Measurements from ENCODE around the gene RAVER1. TPM values are rescaled to one million over a fixed set of nuclear protein-coding genes. Genes with fewer than 3 reads are reported as not detected.

The RAVER1 gene
- total and polyA plus RNA-seq, 2 donors (not counting 1 experiment from before 2014, with no cell fraction given) = 21.0 to 62.7 TPM

Small RNA genes lying within 50 kb of the gene (small RNA-seq; reads per million reads assigned to genes)
- gene AC011511.1 (ENCODE audit: insufficient read length, low read depth, low replicate concordance) = not detected
- not detected for gene AC011511.4 (ENCODE audit: insufficient read length, low read depth, low replicate concordance)

Other genes with a start within 250 kb of the RAVER1 start
- gene SHFL, start 247.2 kb downstream of the RAVER1 start, total RNA-seq = 95.8 and 109 TPM in 2 replicates
- 176 and 205 TPM in 2 replicates for gene SHFL, start 247.2 kb downstream of the RAVER1 start, polyA plus RNA-seq
- gene ANGPTL6, start 230.9 kb downstream of the RAVER1 start, total RNA-seq = 18.1 and 20.3 TPM in 2 replicates
- 13.2 and 23.5 TPM in 2 replicates for gene ANGPTL6, start 230.9 kb downstream of the RAVER1 start, polyA plus RNA-seq
- gene PPAN, start 227.2 kb downstream of the RAVER1 start, total RNA-seq = 80.5 and 88.0 TPM in 2 replicates
- gene PPAN, start 227.2 kb downstream of the RAVER1 start, polyA plus RNA-seq = 42.2 and 51.0 TPM in 2 replicates
- gene P2RY11, start 221.8 kb downstream of the RAVER1 start, total RNA-seq = 27.1 and 28.3 TPM in 2 replicates
- 25.8 and 29.7 TPM in 2 replicates for gene P2RY11, start 221.8 kb downstream of the RAVER1 start, polyA plus RNA-seq
- 261 and 270 TPM in 2 replicates for gene EIF3G, start 213.6 kb downstream of the RAVER1 start, total RNA-seq
- 295 and 308 TPM in 2 replicates for gene EIF3G, start 213.6 kb downstream of the RAVER1 start, polyA plus RNA-seq
- 108 and 119 TPM in 2 replicates for gene DNMT1, start 138.6 kb downstream of the RAVER1 start, total RNA-seq
- 53.0 and 60.2 TPM in 2 replicates for gene DNMT1, start 138.6 kb downstream of the RAVER1 start, polyA plus RNA-seq
- 3.6 and 4.4 TPM in 2 replicates for gene S1PR2, start 102.2 kb downstream of the RAVER1 start, total RNA-seq
- 1.8 and 8.9 TPM in 2 replicates for gene S1PR2, start 102.2 kb downstream of the RAVER1 start, polyA plus RNA-seq
- 39.8 and 40.1 TPM in 2 replicates for gene MRPL4, start 81.3 kb downstream of the RAVER1 start, total RNA-seq
- 67.8 and 81.1 TPM in 2 replicates for gene MRPL4, start 81.3 kb downstream of the RAVER1 start, polyA plus RNA-seq
- gene ICAM1, start 62.4 kb downstream of the RAVER1 start, total RNA-seq = 7.3 and 10.2 TPM in 2 replicates
- gene ICAM1, start 62.4 kb downstream of the RAVER1 start, polyA plus RNA-seq = 11.9 and 63.9 TPM in 2 replicates
- 0.44 and 0.51 TPM in 2 replicates for gene ICAM4, start 46.6 kb downstream of the RAVER1 start, total RNA-seq
- gene ICAM4, start 46.6 kb downstream of the RAVER1 start, polyA plus RNA-seq = 0.71 and 0.78 TPM in 2 replicates
- gene ICAM5, start 43.6 kb downstream of the RAVER1 start, total RNA-seq = 0.34 and 0.54 TPM in 2 replicates
- 0.14 TPM in 1 of 2 replicates, not detected in the other for gene ICAM5, start 43.6 kb downstream of the RAVER1 start, polyA plus RNA-seq
- 6.4 and 7.4 TPM in 2 replicates for gene ZGLP1, start 23.7 kb downstream of the RAVER1 start, total RNA-seq
- 3.3 and 8.0 TPM in 2 replicates for gene ZGLP1, start 23.7 kb downstream of the RAVER1 start, polyA plus RNA-seq
- 13.6 and 13.9 TPM in 2 replicates for gene FDX2, start 17.5 kb downstream of the RAVER1 start, total RNA-seq
- gene FDX2, start 17.5 kb downstream of the RAVER1 start, polyA plus RNA-seq = 13.8 and 21.5 TPM in 2 replicates
- gene ICAM3, start 6.1 kb upstream of the RAVER1 start, total RNA-seq = 110 and 119 TPM in 2 replicates
- gene ICAM3, start 6.1 kb upstream of the RAVER1 start, polyA plus RNA-seq = 154 and 223 TPM in 2 replicates
- gene TYK2, start 47.0 kb upstream of the RAVER1 start, total RNA-seq = 337 and 347 TPM in 2 replicates
- gene TYK2, start 47.0 kb upstream of the RAVER1 start, polyA plus RNA-seq = 293 and 343 TPM in 2 replicates
- gene CDC37, start 70.0 kb upstream of the RAVER1 start, total RNA-seq = 178 and 193 TPM in 2 replicates
- gene CDC37, start 70.0 kb upstream of the RAVER1 start, polyA plus RNA-seq = 408 and 599 TPM in 2 replicates
- 10.8 and 10.9 TPM in 2 replicates for gene PDE4A, start 87.0 kb upstream of the RAVER1 start, total RNA-seq
- gene PDE4A, start 87.0 kb upstream of the RAVER1 start, polyA plus RNA-seq = 0.95 and 1.5 TPM in 2 replicates
- 27.0 TPM in 2 replicates for gene KEAP1, start 169.8 kb upstream of the RAVER1 start, total RNA-seq
- gene KEAP1, start 169.8 kb upstream of the RAVER1 start, polyA plus RNA-seq = 9.3 and 17.7 TPM in 2 replicates
- gene S1PR5, start 183.9 kb upstream of the RAVER1 start, total RNA-seq = 0.17 and 0.67 TPM in 2 replicates
- 0.27 and 0.55 TPM in 2 replicates for gene S1PR5, start 183.9 kb upstream of the RAVER1 start, polyA plus RNA-seq
- gene ATG4D, start 210.4 kb upstream of the RAVER1 start, total RNA-seq = 58.8 and 59.2 TPM in 2 replicates
- gene ATG4D, start 210.4 kb upstream of the RAVER1 start, polyA plus RNA-seq = 75.5 and 82.7 TPM in 2 replicates
- gene KRI1, start 232.5 kb upstream of the RAVER1 start, total RNA-seq = 62.8 and 67.9 TPM in 2 replicates
- gene KRI1, start 232.5 kb upstream of the RAVER1 start, polyA plus RNA-seq = 46.7 and 55.1 TPM in 2 replicates
- 36.2 and 38.4 TPM in 2 replicates for gene CDKN2D, start 235.4 kb upstream of the RAVER1 start, total RNA-seq
- gene CDKN2D, start 235.4 kb upstream of the RAVER1 start, polyA plus RNA-seq = 122 and 144 TPM in 2 replicates